ENCODE results near the gene GP1BB.

- TF ChIP-seq, protein P1, sequence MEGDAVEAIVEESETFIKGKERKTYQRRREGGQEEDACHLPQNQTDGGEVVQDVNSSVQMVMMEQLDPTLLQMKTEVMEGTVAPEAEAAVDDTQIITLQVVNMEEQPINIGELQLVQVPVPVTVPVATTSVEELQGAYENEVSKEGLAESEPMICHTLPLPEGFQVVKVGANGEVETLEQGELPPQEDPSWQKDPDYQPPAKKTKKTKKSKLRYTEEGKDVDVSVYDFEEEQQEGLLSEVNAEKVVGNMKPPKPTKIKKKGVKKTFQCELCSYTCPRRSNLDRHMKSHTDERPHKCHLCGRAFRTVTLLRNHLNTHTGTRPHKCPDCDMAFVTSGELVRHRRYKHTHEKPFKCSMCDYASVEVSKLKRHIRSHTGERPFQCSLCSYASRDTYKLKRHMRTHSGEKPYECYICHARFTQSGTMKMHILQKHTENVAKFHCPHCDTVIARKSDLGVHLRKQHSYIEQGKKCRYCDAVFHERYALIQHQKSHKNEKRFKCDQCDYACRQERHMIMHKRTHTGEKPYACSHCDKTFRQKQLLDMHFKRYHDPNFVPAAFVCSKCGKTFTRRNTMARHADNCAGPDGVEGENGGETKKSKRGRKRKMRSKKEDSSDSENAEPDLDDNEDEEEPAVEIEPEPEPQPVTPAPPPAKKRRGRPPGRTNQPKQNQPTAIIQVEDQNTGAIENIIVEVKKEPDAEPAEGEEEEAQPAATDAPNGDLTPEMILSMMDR (IDR thresholded peaks at IDR 0.05), result no peak
- TF ChIP-seq POLR2AphosphoS5 (IDR thresholded peaks at IDR 0.05) (no peak), EP300 (IDR thresholded peaks at IDR 0.05) (no peak)
Observed at GRCh38 chr22:19729507-19729906, 6.2 kb downstream of the GP1BB start.
